ENCODE results near the gene C11orf91.

C11orf91 gene

GRCh38 chr11:33706966-33707365, 6.3 kb upstream of the C11orf91 start:
- TF ChIP-seq CTCF (IDR thresholded peaks at IDR 0.05; ENCODE audit: extremely low read depth, missing control alignments): no peak
- DNase-seq (ENCODE audit: low spot score): no peak

GRCh38 chr11:33706546-33706945, 5.9 kb upstream of the C11orf91 start:
- DNase-seq (ENCODE audit: low spot score): no peak

GRCh38 chr11:33704240-33705002, 3.8 kb upstream of the C11orf91 start:
- TF ChIP-seq CTCF (IDR thresholded peaks at IDR 0.05; ENCODE audit: extremely low read depth, missing control alignments): no peak
- DNase-seq (ENCODE audit: low spot score): no peak

More at GRCh38 chr11:33706546-33706945, 5.9 kb upstream of the C11orf91 start:
- no peak for TF ChIP-seq CTCF (IDR thresholded peaks at IDR 0.05; ENCODE audit: extremely low read depth, missing control alignments)

- no peak for DNase-seq (ENCODE audit: low spot score)
- TF ChIP-seq CTCF (IDR thresholded peaks at IDR 0.05; ENCODE audit: extremely low read depth, missing control alignments): no peak
Measured at GRCh38 chr11:33703788-33704187, 3.2 kb upstream of the C11orf91 start.

GRCh38 chr11:33703234-33703633, 2.6 kb upstream of the C11orf91 start:
- no peak for DNase-seq (ENCODE audit: low spot score)
- TF ChIP-seq CTCF (IDR thresholded peaks at IDR 0.05; ENCODE audit: extremely low read depth, missing control alignments): no peak

- DNase-seq (ENCODE audit: low spot score): no peak
- TF ChIP-seq CTCF (IDR thresholded peaks at IDR 0.05; ENCODE audit: extremely low read depth, missing control alignments): no peak
Measured at GRCh38 chr11:33701302-33702230, 940 bp upstream of the C11orf91 start.

GRCh38 chr11:33700063-33700501, 544 bp downstream of the C11orf91 start:
- no peak for DNase-seq (ENCODE audit: low spot score)
- TF ChIP-seq CTCF (IDR thresholded peaks at IDR 0.05; ENCODE audit: extremely low read depth, missing control alignments): no peak

Measured in GM20000 (cell line).